ENCODE data around the gene NUBP1.

DNA sequence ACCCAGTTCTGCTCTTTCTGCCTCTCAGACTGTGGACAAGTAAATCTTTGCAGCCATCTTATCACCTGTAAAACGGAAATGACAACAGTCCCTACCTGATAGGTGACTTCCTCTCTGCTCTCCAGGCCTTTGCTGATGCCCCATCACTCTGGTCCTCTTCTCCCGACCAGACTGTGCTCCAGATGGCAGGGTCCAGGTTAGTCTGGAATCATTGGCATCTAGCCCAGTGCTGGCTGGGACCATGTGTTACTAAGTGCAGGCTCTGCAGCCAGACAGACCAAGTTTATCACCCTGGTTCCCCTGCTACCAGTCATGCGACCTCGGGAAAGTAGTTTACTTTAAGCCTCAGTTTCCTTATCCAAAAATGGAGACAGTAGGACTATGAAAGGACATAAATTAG is 1.8 kb upstream of the NUBP1 start:
- no peak for TF ChIP-seq EZH2 (IDR thresholded peaks at IDR 0.05; ENCODE audit: borderline replicate concordance, low read depth, low read length, severe bottlenecking)
- TF ChIP-seq, protein P1, sequence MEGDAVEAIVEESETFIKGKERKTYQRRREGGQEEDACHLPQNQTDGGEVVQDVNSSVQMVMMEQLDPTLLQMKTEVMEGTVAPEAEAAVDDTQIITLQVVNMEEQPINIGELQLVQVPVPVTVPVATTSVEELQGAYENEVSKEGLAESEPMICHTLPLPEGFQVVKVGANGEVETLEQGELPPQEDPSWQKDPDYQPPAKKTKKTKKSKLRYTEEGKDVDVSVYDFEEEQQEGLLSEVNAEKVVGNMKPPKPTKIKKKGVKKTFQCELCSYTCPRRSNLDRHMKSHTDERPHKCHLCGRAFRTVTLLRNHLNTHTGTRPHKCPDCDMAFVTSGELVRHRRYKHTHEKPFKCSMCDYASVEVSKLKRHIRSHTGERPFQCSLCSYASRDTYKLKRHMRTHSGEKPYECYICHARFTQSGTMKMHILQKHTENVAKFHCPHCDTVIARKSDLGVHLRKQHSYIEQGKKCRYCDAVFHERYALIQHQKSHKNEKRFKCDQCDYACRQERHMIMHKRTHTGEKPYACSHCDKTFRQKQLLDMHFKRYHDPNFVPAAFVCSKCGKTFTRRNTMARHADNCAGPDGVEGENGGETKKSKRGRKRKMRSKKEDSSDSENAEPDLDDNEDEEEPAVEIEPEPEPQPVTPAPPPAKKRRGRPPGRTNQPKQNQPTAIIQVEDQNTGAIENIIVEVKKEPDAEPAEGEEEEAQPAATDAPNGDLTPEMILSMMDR (IDR thresholded peaks at IDR 0.05; ENCODE audit: borderline replicate concordance, extremely low read depth, low read length, poor library complexity, severe bottlenecking): no peak

Measured in DND-41 (cell line).